NOMO-1 (cell line): Measurements from ENCODE around the gene LRP1B.

ENCODE experiments used
- DNase-seq, 2 experiments: peaks; one replicate each; lab custom pipeline; 2025; ENCODE audit not compliant: unreplicated experiment in 2 of 2; lab: John Stamatoyannopoulos, UW

The LRP1B gene

DNA sequence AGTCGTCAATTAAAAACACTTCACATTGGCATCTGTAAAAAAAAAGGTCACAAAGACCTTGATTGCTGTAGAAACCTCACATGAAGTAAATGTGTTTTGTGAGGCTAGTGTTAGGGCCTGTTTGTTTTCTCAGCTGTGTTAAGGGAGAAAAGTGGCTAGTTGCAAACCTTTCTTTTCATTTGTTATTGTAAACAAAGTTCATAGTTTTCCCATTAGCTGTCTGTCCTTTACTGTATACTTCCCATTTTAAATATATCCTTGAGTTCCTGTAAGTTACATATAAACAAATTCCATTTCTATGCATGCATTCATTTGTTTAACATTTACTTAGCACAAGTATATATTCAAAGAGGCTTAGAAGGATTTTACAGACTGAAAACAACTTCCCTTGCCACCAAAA, 1250.2 kb downstream of the LRP1B start:
- no peak for DNase-seq

DNA sequence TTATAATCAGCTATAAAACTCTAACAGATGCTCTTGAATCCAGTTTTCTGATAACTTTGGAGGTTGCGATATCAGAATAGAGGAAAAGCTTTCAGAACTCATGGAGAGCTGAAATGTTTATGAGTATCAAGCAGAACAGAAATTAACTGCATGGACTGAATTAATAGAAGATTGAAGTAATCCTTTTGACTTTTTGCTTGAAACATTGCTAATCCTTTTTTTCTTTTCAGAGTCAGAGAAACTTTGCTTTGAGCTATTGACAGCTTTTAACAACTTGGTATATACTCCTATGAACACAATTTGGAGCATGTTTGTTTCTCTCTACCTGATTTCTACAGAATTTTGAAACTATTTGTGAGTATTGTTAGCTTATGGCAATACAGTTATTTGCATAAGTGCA, 1254.8 kb downstream of the LRP1B start:
- no peak for DNase-seq

DNA sequence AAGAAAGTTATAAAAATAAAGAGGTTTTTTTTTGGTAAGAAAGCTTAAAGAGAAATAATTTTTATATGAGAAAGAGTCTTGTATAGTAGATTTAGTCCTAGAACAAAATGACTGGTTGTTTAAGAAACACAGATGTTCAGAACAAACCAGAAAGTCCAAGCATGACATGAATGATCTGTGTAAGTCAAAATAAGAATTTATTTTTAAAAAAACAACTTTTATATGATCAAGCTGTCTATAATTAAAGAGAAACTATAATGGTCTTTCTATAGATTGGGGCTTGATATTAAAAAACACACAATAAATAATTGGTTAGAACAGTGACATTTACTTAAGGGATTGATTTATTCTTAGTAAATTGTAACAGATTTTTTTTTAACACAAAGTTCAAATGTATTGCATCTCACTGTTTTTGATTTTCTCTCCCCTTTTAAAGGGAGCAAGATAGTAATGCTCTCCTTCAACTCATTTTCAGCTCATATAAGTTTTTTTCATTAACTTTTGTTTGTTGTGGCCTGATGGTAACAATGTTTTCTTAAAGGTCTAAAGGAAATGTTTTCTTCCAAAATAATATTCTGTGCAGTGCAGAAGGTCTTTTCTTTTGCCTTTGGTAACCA, 1256.8 kb downstream of the LRP1B start:
- DNase-seq, result no peak

DNA sequence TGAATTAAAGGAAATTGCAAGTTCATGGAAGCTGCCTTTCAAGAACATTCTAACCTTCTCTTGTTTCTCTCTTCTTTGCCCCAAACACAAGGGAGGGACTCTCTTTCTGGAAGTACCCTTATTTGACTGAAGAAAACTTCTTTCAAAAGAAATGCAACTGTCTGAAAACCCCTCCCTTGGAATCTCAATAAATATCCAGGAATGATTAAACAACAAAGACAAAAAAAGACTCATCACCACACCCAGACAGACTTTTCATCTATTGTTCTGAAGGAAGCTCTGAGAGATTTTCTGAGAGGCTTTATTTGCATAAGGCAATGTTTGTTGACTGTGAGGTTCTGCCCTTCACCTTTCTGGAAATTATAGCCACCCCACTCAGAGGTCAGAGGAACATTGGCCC, 1260.9 kb downstream of the LRP1B start:
- no peak for DNase-seq

DNA sequence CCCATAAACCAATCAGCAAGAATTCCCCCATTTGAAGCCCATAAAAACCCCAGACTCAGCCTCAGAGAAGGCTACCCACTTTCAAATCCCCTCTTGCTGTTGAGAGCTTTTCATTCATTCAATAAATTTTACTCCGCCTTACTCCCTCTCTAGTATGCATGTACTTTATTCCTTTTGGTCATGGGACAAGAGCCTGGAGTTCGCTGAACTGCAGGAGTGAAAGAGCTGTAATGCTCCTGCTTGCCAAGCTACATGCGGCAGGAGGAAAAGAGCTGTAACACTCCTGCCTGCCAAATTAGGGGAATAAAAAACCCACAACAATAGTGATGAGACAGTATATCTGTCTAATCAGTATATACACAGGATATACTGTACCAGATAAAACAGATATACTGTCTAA, 1261.7 kb downstream of the LRP1B start:
- DNase-seq, result no peak

DNA sequence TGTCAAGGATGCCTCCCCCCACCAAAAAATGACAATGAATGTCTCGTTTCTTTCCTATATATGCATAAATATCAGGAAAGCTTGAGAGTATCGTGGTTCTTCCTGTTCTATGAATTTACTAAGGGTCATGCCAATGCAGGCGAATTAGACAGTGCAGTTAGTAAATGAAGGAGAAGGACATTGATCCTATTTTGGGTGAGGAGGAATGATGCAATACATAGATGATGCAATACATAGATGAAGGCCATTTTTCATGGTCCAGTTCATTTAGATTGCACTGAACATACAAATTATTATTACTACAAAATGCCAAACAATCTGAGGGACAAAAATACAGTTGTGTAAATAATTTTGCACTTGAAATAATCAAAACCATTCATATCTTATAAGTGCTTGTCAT, 1265.0 kb downstream of the LRP1B start:
- DNase-seq, result no peak

DNA sequence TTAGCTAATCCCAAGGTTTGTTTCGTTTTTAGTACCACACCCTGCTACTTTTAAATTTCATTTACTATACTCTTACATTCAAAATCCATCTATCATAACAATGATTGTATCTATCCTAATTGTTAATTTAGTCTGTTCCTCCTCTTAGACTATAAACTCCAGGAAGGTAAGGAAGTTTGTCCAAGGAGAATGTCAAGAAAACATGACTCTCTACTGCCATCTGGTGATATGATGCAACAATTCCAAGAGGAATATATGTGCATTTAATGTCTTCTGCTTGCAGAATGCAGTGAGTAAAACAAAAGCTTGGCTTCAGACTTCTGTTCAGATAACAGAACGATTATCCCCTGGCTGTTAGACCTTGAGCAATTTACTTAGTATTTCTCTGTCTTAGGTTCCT, 1267.1 kb downstream of the LRP1B start:
- peak in 1 of 2 experiments; percentile 36 for DNase-seq

GRCh38 chr2:140862181-140862580, 1268.6 kb downstream of the LRP1B start:
- DNase-seq, result no peak

- DNase-seq, result no peak
Measured at GRCh38 chr2:140861666-140862065, 1269.2 kb downstream of the LRP1B start.

- DNase-seq, result no peak
Measured at GRCh38 chr2:140855471-140855870, 1275.3 kb downstream of the LRP1B start.

- no peak for DNase-seq
Measured at GRCh38 chr2:140851258-140851981, 1279.4 kb downstream of the LRP1B start.

DNA sequence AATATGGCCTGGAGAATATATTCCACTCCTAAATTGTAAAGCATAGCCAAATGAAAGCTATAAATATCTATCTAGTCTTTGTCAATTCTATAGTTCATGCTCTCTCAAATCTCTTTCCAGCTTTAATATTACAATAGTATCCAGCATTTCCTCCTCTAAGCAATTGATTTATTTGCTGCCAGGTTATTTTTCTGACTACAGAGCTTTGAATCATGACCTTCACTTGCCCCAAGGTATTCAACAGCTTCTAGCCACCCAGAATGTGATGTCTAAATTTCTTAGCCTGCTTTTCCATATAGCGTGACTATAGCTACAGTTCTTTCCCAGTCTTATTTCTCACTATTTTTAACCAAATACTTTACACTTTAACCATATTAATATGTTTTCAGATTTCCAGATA, 1287.6 kb downstream of the LRP1B start:
- no peak for DNase-seq

DNA sequence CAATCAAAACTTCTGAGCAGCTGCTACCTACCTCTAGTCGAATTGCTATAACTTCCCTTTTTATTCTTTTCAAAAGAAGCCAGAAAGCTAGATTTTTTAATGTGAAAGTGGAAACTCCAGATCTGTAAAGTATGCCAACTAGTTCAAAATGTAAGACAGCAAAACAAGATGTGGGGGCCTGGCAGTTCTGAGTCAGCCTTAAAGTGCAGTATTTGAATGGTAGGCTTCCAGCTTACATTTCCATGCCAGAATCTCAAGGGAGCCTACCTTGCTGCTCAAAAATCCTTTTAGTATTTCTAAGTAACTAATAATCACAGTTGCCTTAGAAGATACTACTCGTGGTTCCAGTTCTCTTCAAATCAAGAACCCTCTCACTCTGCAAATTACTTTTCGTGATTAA, 1288.7 kb downstream of the LRP1B start:
- DNase-seq, result no peak

GRCh38 chr2:140841141-140841540, 1289.7 kb downstream of the LRP1B start:
- DNase-seq, result no peak

- no peak for DNase-seq
Measured at GRCh38 chr2:140836826-140837225, 1294.0 kb downstream of the LRP1B start.

DNA sequence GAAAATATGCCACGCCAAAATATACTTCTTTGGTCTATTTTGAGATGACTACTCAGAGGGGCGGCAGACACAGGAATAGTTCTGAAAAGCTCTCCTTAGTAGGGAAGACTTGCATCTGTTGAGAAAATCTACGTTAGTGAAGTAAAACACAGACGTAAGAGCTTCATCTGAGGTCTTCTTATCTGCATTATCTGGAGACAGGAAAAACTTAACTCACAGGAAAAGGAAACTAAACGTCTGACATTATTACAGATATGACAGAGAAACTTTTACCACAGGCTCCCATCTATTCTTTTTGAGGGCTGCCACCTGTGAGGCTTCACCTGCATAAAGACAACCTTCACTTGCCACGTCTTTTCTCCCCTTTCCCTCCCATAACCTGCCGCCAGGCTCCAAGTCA, 1295.7 kb downstream of the LRP1B start:
- no peak for DNase-seq

- no peak for DNase-seq
Measured at GRCh38 chr2:140814141-140814540, 1316.7 kb downstream of the LRP1B start.

DNA sequence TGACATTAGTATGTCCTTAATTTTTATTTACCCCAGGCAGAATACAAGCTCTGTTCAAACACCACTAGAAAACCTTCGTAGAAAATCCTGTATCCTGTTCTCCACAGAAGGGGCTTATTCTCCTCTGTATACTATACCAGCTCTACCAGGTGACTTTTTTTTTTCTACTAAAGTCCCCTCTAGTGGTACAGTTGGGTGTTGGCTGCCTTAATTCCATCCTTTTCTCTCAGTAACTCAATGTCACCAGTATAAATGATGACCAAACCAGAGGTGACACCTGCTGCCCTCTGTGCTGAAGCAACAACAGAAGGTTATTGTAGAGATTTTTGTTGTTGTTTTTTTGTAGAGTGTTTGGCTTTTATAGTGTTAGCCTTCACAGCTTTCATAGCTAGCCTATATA, 1322.0 kb downstream of the LRP1B start:
- peak in 1 of 2 experiments; percentile 15 for DNase-seq

GRCh38 chr2:140808211-140808610, 1322.6 kb downstream of the LRP1B start:
- DNase-seq, result no peak

GRCh38 chr2:140804700-140805260, 1326.0 kb downstream of the LRP1B start:
- DNase-seq, result no peak

GRCh38 chr2:140801311-140801710, 1329.5 kb downstream of the LRP1B start:
- DNase-seq, result no peak

- DNase-seq, result peak in 1 of 2 experiments; percentile 8
Measured at GRCh38 chr2:140797718-140798117, 1333.1 kb downstream of the LRP1B start.
